Measurements from ENCODE around the gene SHQ1.
"Not testable (repeated sequence)": the region's sequence is repeated elsewhere in the genome, so short reads cannot be mapped to it uniquely, and the experiment has no call there.

Gene SHQ1

DNA sequence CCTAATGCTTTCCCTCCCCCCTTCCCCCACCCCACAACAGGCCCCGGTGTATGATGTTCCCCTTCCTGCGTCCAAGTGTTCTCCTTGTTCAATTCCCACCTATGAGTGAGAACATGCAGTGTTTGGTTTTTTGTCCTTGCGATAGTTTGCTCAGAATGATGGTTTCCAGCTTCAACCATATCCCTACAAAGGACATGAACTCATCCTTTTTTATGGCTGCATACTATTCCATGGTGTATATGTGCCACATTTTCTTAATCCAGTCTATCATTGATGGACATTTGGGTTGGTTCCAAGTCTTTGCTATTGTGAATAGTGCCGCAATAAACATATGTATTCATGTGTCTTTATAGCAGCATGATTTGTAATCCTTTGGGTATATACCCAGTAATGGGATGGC, 137.8 kb downstream of the SHQ1 start:
- DNase-seq, result not testable (repeated sequence)

GRCh38 chr3:72708441-72708840, 139.8 kb downstream of the SHQ1 start:
- no peak for DNase-seq

DNA sequence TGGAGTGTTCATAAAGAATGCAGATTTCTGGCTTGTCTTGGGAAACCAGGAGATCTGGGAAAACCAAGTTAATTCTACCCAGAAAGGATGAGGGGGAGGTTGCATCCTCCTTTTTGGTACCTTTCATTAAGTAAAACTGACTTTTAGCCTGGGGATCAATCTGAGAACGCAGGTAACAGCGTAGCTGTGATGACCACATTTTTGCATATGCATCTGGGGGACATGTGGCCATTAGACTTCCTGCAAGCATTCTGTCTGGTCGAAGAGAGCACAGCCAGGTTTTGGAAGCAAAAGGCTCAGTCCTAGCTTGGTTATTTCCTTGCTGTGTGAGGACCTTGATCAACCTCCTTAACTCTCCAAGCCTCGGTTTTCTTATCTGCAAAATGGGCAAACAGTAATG, 145.2 kb downstream of the SHQ1 start:
- DNase-seq, result no peak

- DNase-seq, result no peak
Observed at GRCh38 chr3:72702390-72702789, 145.9 kb downstream of the SHQ1 start.

GRCh38 chr3:72700106-72700505, 148.1 kb downstream of the SHQ1 start:
- DNase-seq, result no peak

DNA sequence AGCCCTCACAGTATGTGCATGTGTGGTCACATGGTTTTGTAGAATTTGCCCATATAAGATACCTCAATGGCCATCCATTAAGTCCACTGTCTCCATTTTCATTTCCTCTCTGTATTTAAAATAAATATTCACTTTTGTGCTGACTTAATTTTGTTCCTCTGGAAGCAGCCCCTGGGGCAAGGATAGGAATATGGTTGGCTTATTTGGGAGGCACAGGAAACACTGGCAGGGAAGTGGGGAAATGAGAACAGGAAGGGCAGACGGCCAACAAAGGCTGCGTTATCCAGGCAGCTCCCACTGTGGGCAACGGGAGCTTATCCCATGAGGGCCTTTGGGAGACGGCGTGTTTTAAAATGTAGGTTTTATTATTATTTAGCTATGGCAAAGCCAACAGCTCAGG, 148.6 kb downstream of the SHQ1 start:
- DNase-seq, result no peak

All from amniotic stem cell (primary cell).